NT2/D1 (cell line): Measurements from ENCODE around the gene ATP13A2.

ENCODE experiments used
- DNase-seq: peaks from one replicate; pipeline ENCODE4 v3.0.0-alpha.2; 2011; ENCODE audit warnings: low read depth, low spot score
- H3K27me3 ChIP-seq: 2 replicates; pipeline ENCODE4 v1.6.0; 2011; ENCODE audit warnings: mild to moderate bottlenecking; ENCODE audit not compliant: insufficient read length, insufficient read depth
- H3K36me3 ChIP-seq: 2 replicates; pipeline ENCODE4 v1.6.1; 2011; ENCODE audit warnings: mild to moderate bottlenecking, low read length, mixed read lengths; ENCODE audit not compliant: insufficient read depth, insufficient read length
- H3K4me1 ChIP-seq: 2 replicates; pipeline ENCODE4 v1.5.1; 2011; ENCODE audit not compliant: insufficient read depth, insufficient read length
- H3K4me3 ChIP-seq: 2 replicates; pipeline ENCODE4 v1.5.1; 2011; ENCODE audit warnings: low read depth; ENCODE audit not compliant: insufficient read length
- H3K9ac ChIP-seq: 2 replicates; pipeline ENCODE4 v1.6.0; 2011; ENCODE audit warnings: low read depth; ENCODE audit not compliant: insufficient read length
- H3K9me3 ChIP-seq: 2 replicates; pipeline ENCODE4 v1.5.1; 2011; ENCODE audit warnings: mild to moderate bottlenecking, low read length; ENCODE audit not compliant: insufficient read depth
- SUZ12 ChIP-seq: IDR thresholded peaks from 2 replicates; pipeline ENCODE4 v1.6.1; 2011; ENCODE audit not compliant: insufficient read length, insufficient read depth; ENCODE audit errors: extremely low read depth
- YY1 ChIP-seq: IDR thresholded peaks from 2 replicates; pipeline ENCODE4 v1.6.1; 2011; ENCODE audit not compliant: insufficient read length, insufficient read depth
- ZNF274 ChIP-seq: IDR thresholded peaks from 2 replicates; pipeline ENCODE4 v1.6.1; 2011; ENCODE audit warnings: mild to moderate bottlenecking, low read depth, low read length

The ATP13A2 gene

DNA sequence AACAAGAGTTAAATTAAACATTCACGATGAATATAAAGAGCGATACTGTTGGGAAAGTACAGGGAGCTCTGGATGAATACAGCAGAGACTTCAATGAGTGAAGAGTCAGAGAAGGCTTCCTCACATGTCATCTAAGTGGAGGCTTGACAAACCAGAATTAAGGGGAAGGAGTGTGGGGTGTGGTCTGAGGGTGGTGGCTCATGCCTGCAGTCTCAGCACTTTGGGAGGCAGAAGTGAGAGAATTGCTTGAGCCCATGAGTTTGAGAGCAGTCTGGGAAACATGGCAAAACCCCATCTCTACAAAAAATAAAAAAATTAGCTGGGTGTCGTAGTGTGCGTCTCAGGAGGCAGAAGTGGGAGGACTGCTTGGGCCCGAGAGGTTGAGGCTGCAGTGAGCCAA lies 33.4 kb upstream of the ATP13A2 start:
- Histone ChIP-seq H3K9ac (no peak overlapping the region), H3K27me3 (no peaks in the 10 kb centered on the region), H3K36me3 (peaks cover 51% of the 10 kb centered on the region), H3K9me3 (no peaks in the 10 kb centered on the region), H3K4me3 (no peak overlapping the region), H3K4me1 (no peaks in the 10 kb centered on the region)
- TF ChIP-seq SUZ12 = no peak
- no peak for TF ChIP-seq YY1
- TF ChIP-seq ZNF274 = no peak
- DNase-seq = no peak

DNA sequence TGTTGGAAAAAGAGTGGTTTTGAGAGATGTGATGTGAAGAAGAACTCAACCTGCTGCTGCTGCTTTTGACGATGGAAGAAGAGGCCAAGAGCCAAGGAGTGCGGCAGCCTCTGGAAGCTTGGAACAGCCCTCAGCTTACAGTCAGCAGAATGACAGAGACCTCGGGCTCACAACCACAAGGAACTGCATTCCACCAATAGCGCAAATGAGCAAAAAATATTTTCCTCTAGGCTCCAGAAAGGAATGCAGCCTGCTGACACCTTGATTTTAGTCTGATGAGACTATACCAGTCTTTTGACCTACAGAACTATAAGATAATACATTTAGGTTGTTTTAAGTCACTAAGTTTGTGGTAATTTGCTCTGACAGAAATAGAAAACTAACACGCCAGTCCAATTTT lies 31.9 kb upstream of the ATP13A2 start:
- Histone ChIP-seq H3K4me1 (no peaks in the 10 kb centered on the region), H3K27me3 (no peaks in the 10 kb centered on the region), H3K9ac (no peak overlapping the region), H3K4me3 (no peak overlapping the region), H3K36me3 (peaks cover 54% of the 10 kb centered on the region), H3K9me3 (no peaks in the 10 kb centered on the region)
- TF ChIP-seq SUZ12 (no peak), ZNF274 (no peak), YY1 (no peak)
- no peak for DNase-seq

DNA sequence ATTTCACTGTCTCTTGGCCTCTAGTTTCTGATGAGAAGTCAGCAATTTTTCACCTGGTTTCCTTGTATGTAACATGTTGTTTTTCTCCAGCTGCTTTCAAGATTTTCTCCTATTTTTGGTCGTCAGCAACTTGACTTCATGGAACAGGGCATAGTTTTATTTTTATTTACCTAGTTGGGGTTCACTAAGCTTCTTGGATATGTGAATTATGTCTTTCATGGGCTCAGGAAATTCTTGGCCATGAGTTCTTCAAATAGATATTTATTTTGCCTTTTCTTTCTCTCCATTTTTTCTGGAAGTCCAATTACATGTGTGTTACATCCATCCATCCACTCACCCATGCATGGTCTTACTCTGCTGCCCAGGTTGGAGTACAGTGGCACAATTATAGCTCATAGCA lies 28.4 kb upstream of the ATP13A2 start:
- H3K36me3 ChIP-seq = peaks cover 51% of the 10 kb centered on the region
- no peak for TF ChIP-seq SUZ12
- no peak for TF ChIP-seq ZNF274
- no peak for TF ChIP-seq YY1

DNA sequence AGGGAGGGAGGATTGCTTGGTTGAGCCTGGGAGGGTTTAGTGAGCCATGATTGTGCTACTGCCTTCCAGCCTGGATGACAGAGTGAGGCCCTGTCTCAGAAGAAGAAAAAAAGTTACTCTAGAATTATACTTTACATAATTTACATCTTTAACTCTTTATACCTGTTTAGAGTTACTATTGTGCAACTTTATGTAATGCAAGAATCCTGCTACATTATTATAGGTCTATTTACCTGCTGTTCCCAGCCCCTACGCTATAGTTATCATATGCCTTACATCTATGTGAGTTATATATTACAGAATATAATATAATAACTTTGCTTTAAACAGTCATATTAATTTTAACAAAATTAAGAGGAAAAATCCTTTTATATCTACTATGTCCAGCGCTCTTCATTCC lies 27.8 kb upstream of the ATP13A2 start:
- H3K4me1 ChIP-seq = no peaks in the 10 kb centered on the region
- no peak overlapping the region for H3K4me3 ChIP-seq
- H3K36me3 ChIP-seq = peaks cover 50% of the 10 kb centered on the region
- no peaks in the 10 kb centered on the region for H3K27me3 ChIP-seq
- TF ChIP-seq SUZ12 = no peak
- no peak for TF ChIP-seq ZNF274
- no peak for TF ChIP-seq YY1
- no peak overlapping the region for H3K9ac ChIP-seq
- no peak for DNase-seq
- no peaks in the 10 kb centered on the region for H3K9me3 ChIP-seq

More for the DNA sequence above, 28.4 kb upstream of the ATP13A2 start:
- no peak for DNase-seq
- no peaks in the 10 kb centered on the region for H3K27me3 ChIP-seq
- H3K4me3 ChIP-seq = no peak overlapping the region
- H3K9ac ChIP-seq = no peak overlapping the region
- no peaks in the 10 kb centered on the region for H3K9me3 ChIP-seq
- H3K4me1 ChIP-seq = no peaks in the 10 kb centered on the region

DNA sequence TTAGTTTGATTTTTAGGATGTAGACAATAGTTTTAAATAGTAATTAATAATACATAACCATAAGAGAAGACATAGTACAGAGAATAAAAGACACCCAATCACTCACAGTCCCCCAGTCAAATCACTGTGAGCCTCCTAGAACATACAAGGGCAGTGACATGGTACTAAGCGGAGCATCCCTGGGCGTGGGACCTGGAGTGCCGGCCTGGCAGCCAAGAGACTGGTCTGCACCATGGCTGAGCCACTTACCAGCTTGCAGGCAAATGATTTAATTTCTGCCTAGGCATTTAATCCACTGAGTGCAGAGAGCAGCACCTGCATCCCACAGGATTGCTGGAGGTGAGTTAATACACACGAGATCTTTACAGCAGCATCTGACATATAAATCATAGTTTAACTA lies 21.8 kb upstream of the ATP13A2 start:
- peaks cover 40% of the 10 kb centered on the region for H3K36me3 ChIP-seq
- no peaks in the 10 kb centered on the region for H3K4me1 ChIP-seq
- no peak for TF ChIP-seq SUZ12
- TF ChIP-seq YY1 = no peak
- TF ChIP-seq ZNF274 = no peak
- H3K9me3 ChIP-seq = no peaks in the 10 kb centered on the region
- no peak overlapping the region for H3K9ac ChIP-seq
- no peak for DNase-seq
- H3K27me3 ChIP-seq = no peaks in the 10 kb centered on the region
- H3K4me3 ChIP-seq = no peak overlapping the region

DNA sequence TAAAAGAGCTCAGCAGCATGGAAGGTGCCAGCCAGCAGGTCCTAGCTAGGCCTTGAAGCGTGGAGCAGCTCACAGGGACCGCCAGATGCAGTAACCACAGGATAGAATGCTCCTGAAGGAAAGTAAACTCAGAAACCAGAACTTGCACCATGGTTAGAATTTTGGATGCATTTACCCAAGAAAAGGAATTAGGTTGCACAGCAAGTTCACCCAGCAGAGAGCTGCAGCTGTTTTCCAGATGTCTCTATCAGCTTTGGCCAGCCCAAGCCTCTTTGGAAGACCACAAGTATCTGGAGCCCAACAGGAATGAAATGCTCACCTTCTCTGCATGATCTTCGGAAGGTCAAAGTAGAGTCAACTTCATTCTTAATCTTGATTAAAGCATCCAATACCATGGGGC lies 21.0 kb upstream of the ATP13A2 start:
- no peak for DNase-seq
- Histone ChIP-seq H3K27me3 (no peaks in the 10 kb centered on the region), H3K9ac (no peak overlapping the region), H3K36me3 (peaks cover 47% of the 10 kb centered on the region), H3K4me1 (no peaks in the 10 kb centered on the region), H3K4me3 (no peak overlapping the region), H3K9me3 (no peaks in the 10 kb centered on the region)
- TF ChIP-seq YY1 (no peak), SUZ12 (no peak), ZNF274 (no peak)

DNA sequence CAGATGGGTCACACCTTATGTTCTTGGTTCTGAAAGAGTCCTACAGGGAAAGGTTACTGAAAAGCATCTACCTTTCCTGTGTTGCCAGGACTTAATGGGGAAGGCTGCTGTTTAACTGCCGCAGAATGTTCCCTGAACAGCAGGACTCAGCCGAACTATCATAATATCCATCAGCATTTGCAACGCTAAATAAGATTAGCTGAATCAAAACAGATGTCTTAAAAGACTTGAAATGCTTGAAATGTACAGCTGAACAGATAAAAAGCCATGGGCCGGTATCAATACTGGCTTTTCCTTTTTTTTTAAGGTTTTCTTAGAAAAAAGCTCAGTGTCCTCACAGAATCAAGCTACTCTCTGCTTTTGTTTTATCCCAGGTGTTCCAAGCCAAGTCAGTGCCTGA lies 19.7 kb upstream of the ATP13A2 start:
- Histone ChIP-seq H3K4me3 (no peak overlapping the region), H3K27me3 (no peaks in the 10 kb centered on the region), H3K9me3 (no peaks in the 10 kb centered on the region), H3K4me1 (no peaks in the 10 kb centered on the region), H3K9ac (no peak overlapping the region), H3K36me3 (peaks cover 60% of the 10 kb centered on the region)
- DNase-seq = no peak
- TF ChIP-seq ZNF274 = no peak

DNA sequence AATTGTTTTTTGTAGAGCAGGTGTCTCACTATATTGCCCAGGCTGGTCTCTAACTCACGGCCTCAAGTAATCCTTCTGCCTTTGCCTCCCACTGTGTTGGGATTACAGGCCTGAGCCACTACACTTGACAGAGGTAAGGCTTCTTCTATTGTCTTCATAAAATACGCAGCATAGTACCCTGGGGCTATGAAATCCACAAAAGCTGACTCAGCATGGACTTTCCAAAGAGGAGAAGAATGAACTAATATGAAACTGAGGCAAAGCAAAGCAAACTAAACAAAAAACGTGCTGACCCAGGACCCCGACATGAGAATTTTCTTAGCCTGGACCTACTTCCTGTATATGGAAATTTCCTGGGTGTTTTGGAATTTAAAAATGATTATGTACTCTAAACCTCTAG lies 18.5 kb upstream of the ATP13A2 start:
- Histone ChIP-seq H3K36me3 (peaks cover 70% of the 10 kb centered on the region), H3K27me3 (no peaks in the 10 kb centered on the region), H3K4me3 (no peak overlapping the region), H3K9ac (no peak overlapping the region), H3K4me1 (no peaks in the 10 kb centered on the region), H3K9me3 (no peaks in the 10 kb centered on the region)
- TF ChIP-seq YY1 = no peak
- no peak for TF ChIP-seq SUZ12
- no peak for TF ChIP-seq ZNF274
- no peak for DNase-seq
